WTC11 (cell line): ENCODE data around the gene SLC25A39. TPM values are rescaled to one million over a fixed set of nuclear protein-coding genes. Genes with fewer than 3 reads are reported as not detected.
"Not testable (repeated sequence)": the region's sequence is repeated elsewhere in the genome, so short reads cannot be mapped to it uniquely, and the experiment has no call there.

ENCODE experiments used
- ATAC-seq: fragments of 200-7000 bp; cut with Tn5 transposase; 2 replicates; pipeline ENCODE4 v1.10.0; 2021; ENCODE audit warnings: mild to moderate bottlenecking, moderate library complexity
- CTCF ChIA-PET: fragments of 300-600 bp; sonication (Branson Sonifier 250); formaldehyde crosslinking; loops from one replicate; lab custom pipeline; 2021; ENCODE audit warnings: antibody characterized with exemption; lab: Charles Lee
- POLR2A ChIA-PET: fragments of 350-600 bp; sonication (Branson Sonifier 250); formaldehyde crosslinking; loops from one replicate; lab custom pipeline; 2021; ENCODE audit warnings: antibody characterized with exemption; lab: Charles Lee
- DNase-seq: peaks from one replicate; pipeline ENCODE4 v3.0.0; 2021; ENCODE audit warnings: low spot score
- H3K27ac Mint-ChIP-seq: 2 replicates; pipeline ENCODE4 v1.8.0; 2021; ENCODE audit warnings: mixed read lengths
- H3K27me3 Mint-ChIP-seq: 2 replicates; pipeline ENCODE4 v1.8.0; 2021; ENCODE audit warnings: low read depth, mild to moderate bottlenecking, moderate library complexity, mixed read lengths
- H3K36me3 Mint-ChIP-seq: 2 replicates; pipeline ENCODE4 v1.8.0; 2021; ENCODE audit warnings: mixed read lengths
- H3K4me1 Mint-ChIP-seq: 2 replicates; pipeline ENCODE4 v1.8.0; 2022; ENCODE audit warnings: mixed read lengths
- H3K4me3 Mint-ChIP-seq: 2 replicates; pipeline ENCODE4 v1.8.0; 2021; ENCODE audit warnings: mild to moderate bottlenecking, moderate library complexity, mixed read lengths
- H3K9me3 Mint-ChIP-seq: 2 replicates; pipeline ENCODE4 v1.8.0; 2021; ENCODE audit warnings: mixed read lengths
- CTCF ChIP-seq: fragments of 200-600 bp; IDR thresholded peaks from 2 replicates; pipeline ENCODE4 v1.8.0; 2022; ENCODE audit warnings: antibody characterized with exemption
- GABPB1 ChIP-seq: sonication (generic); formaldehyde crosslinking; IDR thresholded peaks from 2 replicates; pipeline ENCODE4 v1.8.1; 2023; ENCODE audit warnings: mild to moderate bottlenecking, missing genetic modification reagents
- KAT7 ChIP-seq: sonication (generic); formaldehyde crosslinking; IDR thresholded peaks from 2 replicates; pipeline ENCODE4 v1.8.1; 2023; ENCODE audit warnings: missing genetic modification reagents, mild to moderate bottlenecking, borderline replicate concordance
- NFE2L1 ChIP-seq: sonication (generic); formaldehyde crosslinking; IDR thresholded peaks from 2 replicates; pipeline ENCODE4 v1.8.1; 2023; ENCODE audit warnings: missing genetic modification reagents
- NFYB ChIP-seq: sonication (generic); formaldehyde crosslinking; conservative IDR thresholded peaks from 2 replicates; pipeline ENCODE4 v1.8.0; 2022; ENCODE audit warnings: low read depth, missing genetic modification reagents
- OVOL2 ChIP-seq: fragments of 250-450 bp; sonication (Bioruptor Pico); IDR thresholded peaks from 2 replicates; pipeline ENCODE4 v1.9.0; 2021; ENCODE audit warnings: mild to moderate bottlenecking, borderline replicate concordance
- SP1 ChIP-seq: sonication (generic); formaldehyde crosslinking; conservative IDR thresholded peaks from 2 replicates; pipeline ENCODE4 v1.8.1; 2022; ENCODE audit warnings: missing genetic modification reagents
- TP53 ChIP-seq: sonication (generic); formaldehyde crosslinking; IDR thresholded peaks from 2 replicates; pipeline ENCODE4 v1.8.1; 2023; ENCODE audit warnings: mild to moderate bottlenecking, missing genetic modification reagents
- ZNF281 ChIP-seq: sonication (generic); formaldehyde crosslinking; IDR thresholded peaks from 2 replicates; pipeline ENCODE4 v1.8.0; 2023; ENCODE audit warnings: mild to moderate bottlenecking, missing genetic modification reagents
- total RNA-seq: library from RNA; stranded (reverse); gene quantifications from 3 replicates; pipeline ENCODE4 v1.2.3, GENCODE V29; 2021
- TF ChIP-seq, protein P1 (sequence below): fragments of 250-450 bp; sonication (Bioruptor Pico); IDR thresholded peaks from 2 replicates; pipeline ENCODE4 v1.9.0; 2021; ENCODE audit warnings: moderate library complexity, mild to moderate bottlenecking, inconsistent platforms, borderline replicate concordance
- TF ChIP-seq, protein P2 (sequence below): sonication (generic); formaldehyde crosslinking; IDR thresholded peaks from 2 replicates; pipeline ENCODE4 v1.8.1; 2022; ENCODE audit warnings: mild to moderate bottlenecking, moderate library complexity, missing genetic modification reagents

The SLC25A39 gene
- total RNA-seq, 1 experiment from 2014 or later: 271 TPM

- ChIA-PET POLR2A (no interaction called here), CTCF (interaction anchor here (0.5 to 2.5 kb wide), 7 partner anchors 8 to 198 kb away, joined by 3 to 9 read pairs (median 4); partner anchors contain the start of gene GRN)
- H3K27ac Mint-ChIP-seq: no peak overlapping the region
- DNase-seq (no peak), ATAC-seq (no peak)
- no peak overlapping the region for H3K4me3 Mint-ChIP-seq
- no peaks in the 10 kb centered on the region for H3K9me3 Mint-ChIP-seq
- H3K4me1 Mint-ChIP-seq: peaks cover 13% of the 10 kb centered on the region
- no peaks in the 10 kb centered on the region for H3K36me3 Mint-ChIP-seq
- TF ChIP-seq, protein P1, sequence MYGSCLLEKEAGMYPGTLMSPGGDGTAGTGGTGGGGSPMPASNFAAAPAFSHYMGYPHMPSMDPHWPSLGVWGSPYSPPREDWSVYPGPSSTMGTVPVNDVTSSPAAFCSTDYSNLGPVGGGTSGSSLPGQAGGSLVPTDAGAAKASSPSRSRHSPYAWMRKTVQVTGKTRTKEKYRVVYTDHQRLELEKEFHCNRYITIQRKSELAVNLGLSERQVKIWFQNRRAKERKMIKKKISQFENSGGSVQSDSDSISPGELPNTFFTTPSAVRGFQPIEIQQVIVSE (CRISPR knock-in tag): no peak
- TF ChIP-seq ZNF281 (CRISPR knock-in tag) (no peak), GABPB1 (CRISPR knock-in tag) (no peak), NFE2L1 (CRISPR knock-in tag) (no peak)
- TF ChIP-seq, protein P2, sequence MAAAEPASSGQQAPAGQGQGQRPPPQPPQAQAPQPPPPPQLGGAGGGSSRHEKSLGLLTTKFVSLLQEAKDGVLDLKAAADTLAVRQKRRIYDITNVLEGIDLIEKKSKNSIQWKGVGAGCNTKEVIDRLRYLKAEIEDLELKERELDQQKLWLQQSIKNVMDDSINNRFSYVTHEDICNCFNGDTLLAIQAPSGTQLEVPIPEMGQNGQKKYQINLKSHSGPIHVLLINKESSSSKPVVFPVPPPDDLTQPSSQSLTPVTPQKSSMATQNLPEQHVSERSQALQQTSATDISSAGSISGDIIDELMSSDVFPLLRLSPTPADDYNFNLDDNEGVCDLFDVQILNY (CRISPR knock-in tag): no peak
- peaks cover 47% of the 10 kb centered on the region for H3K27me3 Mint-ChIP-seq
Observed at GRCh38 chr17:44367231-44367979, 42.8 kb upstream of the SLC25A39 start.

DNA sequence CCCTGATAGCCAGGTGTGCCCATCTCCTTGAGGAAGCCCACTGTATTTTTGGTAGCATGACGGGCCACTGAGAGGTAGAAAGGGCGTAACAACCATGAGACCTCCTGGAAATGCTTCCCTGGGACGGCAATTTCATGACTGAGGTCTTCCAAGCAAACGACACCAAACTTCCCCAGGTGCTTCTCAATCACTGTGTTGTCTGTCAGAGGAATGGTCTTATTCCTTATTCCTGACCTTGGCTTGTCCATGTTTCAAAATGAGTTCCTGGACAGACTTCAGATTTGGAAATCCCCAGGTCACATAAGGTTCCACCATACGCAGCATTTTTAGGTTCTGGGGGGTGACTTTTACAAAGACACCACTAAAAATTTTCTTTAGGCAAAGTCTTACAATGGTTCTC is 40.4 kb upstream of the SLC25A39 start:
- not testable (repeated sequence) for H3K9me3 Mint-ChIP-seq
- POLR2A ChIA-PET: interaction anchor here (1.0 kb wide), 1 partner anchor 11 kb away, joined by 3 read pairs; no protein-coding TSS in a partner anchor

GRCh38 chr17:44363613-44364159 is 39.1 kb upstream of the SLC25A39 start, which contains the start of gene FAM171A2:
Gene FAM171A2 (minus strand): TSS chr17:44363853. CDS start chr17:44363714, 139 bp downstream.
- H3K4me3 Mint-ChIP-seq: peak within 1 kb of the TSS; percentile 74
- H3K36me3 Mint-ChIP-seq: no peaks in the 10 kb centered on the region
- peak; percentile 79 for DNase-seq
- no peaks in the 10 kb centered on the region for H3K9me3 Mint-ChIP-seq
- peak; percentile 76 for ATAC-seq
- peaks cover 42% of the 10 kb centered on the region for H3K27me3 Mint-ChIP-seq
- CTCF ChIA-PET: interaction anchor here (0.5 to 9.4 kb wide), 44 partner anchors 9 to 454 kb away, joined by 3 to 128 read pairs (median 5); partner anchors contain the start of genes ASB16, FZD2, GPATCH8 and GRN
- peaks cover 22% of the 10 kb centered on the region for H3K4me1 Mint-ChIP-seq
- TF ChIP-seq KAT7 (CRISPR knock-in tag) (0 out of 2 replicates have a peak, but pooled peaks have one; percentile 38), TP53 (no peak), NFYB (CRISPR knock-in tag) (no peak), OVOL2 (no peak; the same call in 1 of the 2 replicates), CTCF (peak; percentile 79), SP1 (CRISPR knock-in tag) (peak; percentile 62; the same call in 1 of the 2 replicates)
- TF ChIP-seq, all 79 proteins: peak for 3
- POLR2A ChIA-PET: interaction anchor here (0.7 to 1.9 kb wide), 3 partner anchors 9 to 1462 kb away, joined by 6 to 7 read pairs (median 6); no protein-coding TSS in a partner anchor
- H3K27ac Mint-ChIP-seq: no peak within 1 kb of the TSS

More for the DNA sequence above, 40.4 kb upstream of the SLC25A39 start:
- H3K27me3 Mint-ChIP-seq: peaks cover 42% of the 10 kb centered on the region
- not testable (repeated sequence) for H3K36me3 Mint-ChIP-seq, H3K27ac Mint-ChIP-seq, DNase-seq, ATAC-seq
- peak overlapping the region; percentile 74 for H3K4me3 Mint-ChIP-seq
- peaks cover 29% of the 10 kb centered on the region for H3K4me1 Mint-ChIP-seq
- CTCF ChIA-PET: interaction anchor here (0.7 to 9.4 kb wide), 3 partner anchors 10 to 168 kb away, joined by 4 to 128 read pairs (median 102); no protein-coding TSS in a partner anchor
